LNCaP clone FGC (cell line): ENCODE measurements around the gene PLK2.

Experiments
- DNase-seq: peaks from one replicate; pipeline ENCODE4 v3.0.0-alpha.2; 2011; ENCODE audit warnings: low read depth
- H3K4me3 ChIP-seq: 2 replicates; pipeline ENCODE4 v1.5.1; 2011; ENCODE audit warnings: mild to moderate bottlenecking, low read depth, low read length, control low read depth
- TF ChIP-seq, protein P1 (sequence below): IDR thresholded peaks from 2 replicates; pipeline ENCODE4 v1.5.1; 2012; ENCODE audit warnings: mild to moderate bottlenecking; ENCODE audit not compliant: control insufficient read depth, insufficient read depth; ENCODE audit errors: extremely low read depth

The PLK2 gene

DNA sequence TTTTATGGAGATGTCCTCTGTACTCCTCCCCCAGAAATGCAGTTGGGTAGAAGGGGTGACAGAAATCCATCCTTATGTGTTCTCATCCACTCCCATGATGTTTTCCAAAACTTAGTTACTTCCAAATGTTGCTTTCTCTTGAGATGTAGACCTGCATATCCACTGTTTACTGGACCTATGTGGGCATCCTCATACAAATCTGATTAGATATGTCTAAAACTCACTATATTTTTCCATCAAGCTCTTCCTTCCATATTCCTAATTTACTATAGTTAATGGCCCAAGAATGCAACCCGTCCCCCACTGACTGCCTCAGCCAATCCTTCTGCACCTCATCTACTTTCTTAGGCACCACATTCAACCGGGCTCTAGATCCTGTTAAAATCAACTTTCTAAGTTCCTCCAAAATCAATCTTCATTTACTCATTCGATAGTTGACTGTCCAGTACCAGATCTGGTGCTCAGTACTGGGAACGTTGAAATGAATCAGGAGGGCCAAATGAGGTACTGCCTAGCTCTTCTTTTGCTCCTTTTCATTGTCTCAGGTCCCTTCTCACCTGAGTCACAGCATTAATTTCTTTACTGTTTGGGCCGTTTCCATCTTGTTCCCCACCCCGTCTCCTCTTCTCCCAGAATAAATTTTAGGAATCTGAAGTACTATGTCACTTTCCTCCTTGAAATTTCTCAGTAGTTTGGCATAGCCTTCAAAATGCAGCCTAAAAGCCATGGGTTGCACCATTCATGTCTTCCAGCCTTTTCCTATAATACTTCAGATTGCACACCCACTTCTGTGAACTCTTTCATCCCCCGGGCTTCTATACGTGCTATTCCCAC lies 7.9 kb downstream of the PLK2 start:
- TF ChIP-seq, protein P1, sequence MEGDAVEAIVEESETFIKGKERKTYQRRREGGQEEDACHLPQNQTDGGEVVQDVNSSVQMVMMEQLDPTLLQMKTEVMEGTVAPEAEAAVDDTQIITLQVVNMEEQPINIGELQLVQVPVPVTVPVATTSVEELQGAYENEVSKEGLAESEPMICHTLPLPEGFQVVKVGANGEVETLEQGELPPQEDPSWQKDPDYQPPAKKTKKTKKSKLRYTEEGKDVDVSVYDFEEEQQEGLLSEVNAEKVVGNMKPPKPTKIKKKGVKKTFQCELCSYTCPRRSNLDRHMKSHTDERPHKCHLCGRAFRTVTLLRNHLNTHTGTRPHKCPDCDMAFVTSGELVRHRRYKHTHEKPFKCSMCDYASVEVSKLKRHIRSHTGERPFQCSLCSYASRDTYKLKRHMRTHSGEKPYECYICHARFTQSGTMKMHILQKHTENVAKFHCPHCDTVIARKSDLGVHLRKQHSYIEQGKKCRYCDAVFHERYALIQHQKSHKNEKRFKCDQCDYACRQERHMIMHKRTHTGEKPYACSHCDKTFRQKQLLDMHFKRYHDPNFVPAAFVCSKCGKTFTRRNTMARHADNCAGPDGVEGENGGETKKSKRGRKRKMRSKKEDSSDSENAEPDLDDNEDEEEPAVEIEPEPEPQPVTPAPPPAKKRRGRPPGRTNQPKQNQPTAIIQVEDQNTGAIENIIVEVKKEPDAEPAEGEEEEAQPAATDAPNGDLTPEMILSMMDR: no peak
- DNase-seq: no peak

DNA sequence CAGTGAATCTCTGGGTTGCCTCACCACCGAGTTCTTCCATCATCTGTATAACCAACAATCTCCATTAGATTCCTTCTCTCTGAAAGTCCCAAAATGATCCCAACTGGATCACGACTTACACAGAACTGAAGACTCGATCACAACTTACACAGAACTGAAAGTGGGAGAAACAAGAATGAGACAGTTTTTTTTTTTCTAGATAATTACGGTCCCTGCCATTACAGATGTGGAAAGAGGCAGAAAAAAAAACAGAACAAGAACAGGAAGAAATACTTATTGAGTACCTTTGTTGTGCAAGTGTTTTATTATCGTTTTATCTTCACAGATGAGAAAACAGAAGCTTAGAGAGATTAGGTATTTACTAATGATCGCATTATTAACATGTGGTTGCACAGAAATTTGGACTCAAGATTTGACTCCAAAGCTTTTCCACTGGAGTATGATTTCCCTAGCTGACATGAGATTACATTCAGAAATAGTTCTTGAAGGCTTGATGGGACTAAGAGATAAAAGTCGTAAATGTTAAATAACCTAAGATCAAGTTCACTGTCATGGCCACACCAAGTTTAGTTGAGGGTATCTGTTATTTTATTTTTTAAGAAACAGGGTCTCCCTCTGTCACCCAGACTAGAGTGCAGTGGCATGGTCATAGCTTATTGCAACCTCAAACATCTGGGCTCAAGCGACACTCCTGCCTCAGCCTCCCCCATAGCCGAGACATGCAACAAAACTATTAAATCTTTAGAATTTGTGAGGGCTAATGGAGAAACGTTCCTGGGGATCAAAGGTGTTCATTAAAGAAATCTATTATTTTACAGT lies 8.9 kb downstream of the PLK2 start:
- DNase-seq: no peak
- no peak overlapping the region for H3K4me3 ChIP-seq
- TF ChIP-seq, protein P1: no peak

More for the DNA sequence above, 7.9 kb downstream of the PLK2 start:
- no peak overlapping the region for H3K4me3 ChIP-seq

DNA sequence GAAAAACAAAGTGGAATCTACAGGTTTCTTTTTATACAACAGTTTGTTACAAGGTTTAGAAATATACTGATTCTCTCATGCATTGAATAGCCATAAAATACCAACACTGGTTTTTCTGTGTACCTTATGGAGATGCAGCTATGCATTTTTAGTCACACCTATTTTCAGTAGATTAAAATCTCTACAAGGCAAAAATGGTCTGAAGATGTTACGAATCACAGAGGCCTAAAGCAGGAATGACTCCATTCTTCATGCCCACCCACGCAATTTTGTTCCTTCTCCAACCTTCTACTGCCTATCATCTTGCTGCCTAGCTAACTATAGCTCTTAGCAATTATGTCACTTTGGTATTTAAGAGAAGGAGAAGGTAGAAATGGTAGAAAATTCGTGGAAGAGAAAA lies 9.9 kb downstream of the PLK2 start:
- DNase-seq: no peak
- TF ChIP-seq, protein P1: no peak
- H3K4me3 ChIP-seq: no peak overlapping the region

DNA sequence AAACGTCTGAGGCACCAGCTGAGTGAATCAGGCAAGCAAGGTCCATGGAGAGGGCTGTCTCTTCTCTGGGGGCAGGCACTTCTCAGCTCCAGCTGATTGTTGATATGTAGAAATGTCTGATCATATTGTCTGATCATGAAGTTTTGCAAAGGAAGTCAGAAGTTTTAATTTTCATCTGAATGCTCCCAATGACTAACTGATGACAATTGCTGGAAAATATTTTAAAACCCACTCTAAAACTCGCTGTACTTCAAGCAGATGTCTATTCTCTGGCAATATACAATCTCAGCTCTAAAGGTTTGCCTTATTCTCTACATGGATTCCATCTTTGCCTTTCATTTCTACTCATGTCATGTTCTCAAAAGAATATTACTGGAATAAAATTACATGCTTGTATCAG lies 12.7 kb downstream of the PLK2 start:
- no peak for DNase-seq
- no peak overlapping the region for H3K4me3 ChIP-seq
- TF ChIP-seq, protein P1: no peak

DNA sequence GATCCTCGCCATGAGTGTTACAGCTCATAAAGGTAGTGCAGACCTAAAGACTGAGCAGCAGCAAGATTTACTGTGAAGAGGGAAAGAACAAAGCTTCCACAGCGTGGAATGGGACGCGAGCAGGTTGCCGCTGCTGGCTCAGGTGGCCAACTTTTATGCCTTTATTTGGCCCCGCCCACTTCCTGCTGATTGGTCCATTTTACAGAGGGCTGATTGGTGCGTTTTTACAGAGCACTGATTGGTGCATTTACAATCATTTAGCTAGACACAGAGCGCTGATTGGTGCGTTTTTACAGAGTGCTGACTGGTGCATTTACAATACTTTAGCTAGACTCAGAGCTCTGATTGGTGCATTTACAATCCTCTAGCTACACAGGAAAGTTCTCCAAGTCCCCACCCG lies 13.9 kb downstream of the PLK2 start:
- no peak overlapping the region for H3K4me3 ChIP-seq
- TF ChIP-seq, protein P1: no peak
- DNase-seq: no peak

DNA sequence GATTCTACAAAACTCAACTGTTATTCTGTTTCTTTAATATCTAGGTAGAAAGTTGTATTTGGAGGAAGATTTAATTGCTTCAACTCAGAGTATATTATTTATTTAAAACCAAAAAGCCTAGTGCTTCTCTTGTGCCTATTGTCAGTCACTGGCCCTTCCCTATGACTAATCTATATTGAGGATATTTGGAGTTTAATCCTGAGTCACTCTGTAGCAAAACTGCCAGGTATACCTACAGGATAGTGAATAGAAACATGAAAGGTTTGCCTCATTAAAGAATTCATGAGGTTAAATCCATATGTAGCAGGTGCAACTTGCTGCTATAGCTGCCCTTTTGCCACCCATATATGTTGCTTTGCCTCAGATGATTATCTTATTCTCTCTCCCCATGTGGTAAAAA lies 15.1 kb downstream of the PLK2 start:
- no peak overlapping the region for H3K4me3 ChIP-seq
- TF ChIP-seq, protein P1: no peak
- no peak for DNase-seq
